NCI-H2196 treated with DMSO at 0.1 percent for 48 hours (cell line): Measurements from ENCODE around the gene DUSP2.

Experiments
- DNase-seq: peaks from one replicate; lab custom pipeline; 2025; ENCODE audit not compliant: unreplicated experiment; lab: John Stamatoyannopoulos, UW

DUSP2 gene

GRCh38 chr2:96115631-96116423, 29.4 kb downstream of the DUSP2 start:
- DNase-seq = no peak

DNA sequence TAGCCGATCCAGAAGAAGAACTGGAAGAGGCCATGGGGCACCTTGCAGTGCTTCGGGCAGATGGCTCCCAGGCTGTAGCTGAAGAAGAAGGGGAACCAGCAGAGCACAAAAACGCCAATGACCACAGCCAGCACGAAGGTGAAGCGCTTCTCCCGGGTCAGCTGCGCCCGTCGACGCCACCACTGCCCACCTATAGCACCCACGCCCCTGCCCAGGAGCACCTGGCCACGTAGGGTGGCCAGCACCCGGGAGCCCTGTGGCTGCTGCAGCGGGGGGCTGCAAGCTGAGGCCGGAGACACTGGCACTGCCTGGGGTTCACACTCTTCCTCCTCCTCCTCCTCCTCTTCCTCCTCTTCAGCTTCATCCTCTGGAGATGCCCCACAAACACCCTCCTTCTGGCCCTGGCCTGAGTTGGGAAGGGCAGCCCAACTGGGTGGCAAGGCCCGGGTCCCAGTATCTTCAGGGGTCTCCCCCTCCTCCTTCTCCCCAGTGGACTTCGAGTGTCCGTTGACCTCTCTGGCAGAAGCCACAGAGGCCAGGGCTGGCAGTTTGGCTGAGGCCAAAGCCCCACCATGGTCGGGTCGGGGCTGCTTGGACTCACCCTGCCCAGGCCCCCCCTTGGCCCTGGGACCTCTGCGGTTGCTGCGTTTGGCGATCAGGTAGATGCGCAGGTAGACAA, 30.2 kb downstream of the DUSP2 start:
- no peak for DNase-seq

- no peak for DNase-seq
Measured at GRCh38 chr2:96114546-96114902, 30.7 kb downstream of the DUSP2 start.

GRCh38 chr2:96113951-96114350, 31.3 kb downstream of the DUSP2 start:
- no peak for DNase-seq

- no peak for DNase-seq
Measured at GRCh38 chr2:96113367-96113677, 31.9 kb downstream of the DUSP2 start.

DNA sequence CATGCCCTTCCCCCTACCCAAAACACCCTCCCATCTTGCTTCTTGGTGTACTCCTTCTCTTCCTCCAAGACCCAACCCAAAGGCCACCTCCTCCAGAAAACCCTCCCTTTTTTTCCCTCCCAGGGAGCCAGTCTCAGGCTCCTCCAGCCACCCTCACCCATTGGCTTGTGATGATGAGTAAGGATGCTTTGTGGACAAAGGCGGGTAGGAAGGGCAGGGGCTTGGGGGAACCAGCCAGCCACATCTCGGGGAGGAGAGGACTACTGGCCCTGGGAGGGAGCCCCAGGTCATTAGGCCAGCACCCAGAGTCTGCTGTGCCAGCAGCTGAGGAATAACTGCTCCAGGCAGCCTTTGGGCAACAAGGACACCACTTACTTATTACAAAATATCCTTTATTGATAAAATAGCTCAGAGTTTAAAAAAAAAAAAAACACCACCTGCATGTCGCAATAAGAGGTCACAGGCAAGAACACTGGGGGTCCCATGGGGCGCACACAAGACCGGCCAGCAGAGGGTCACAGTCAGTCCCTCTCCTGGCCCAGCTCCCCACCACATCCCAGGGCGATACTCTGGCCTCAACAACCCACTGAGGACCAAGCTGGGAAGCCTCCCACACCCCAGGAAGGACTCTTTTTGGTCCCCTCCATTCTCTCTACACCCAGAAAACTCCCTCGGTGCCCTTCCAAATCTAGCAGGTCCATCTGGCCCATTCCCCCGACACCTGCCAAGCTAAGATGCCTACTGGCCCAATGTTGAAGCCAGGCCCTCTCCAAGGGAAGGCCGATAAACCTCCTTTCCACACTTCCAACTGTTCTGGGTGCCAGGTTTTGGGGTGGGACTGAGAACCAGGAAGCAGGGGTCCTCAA, 32.5 kb downstream of the DUSP2 start:
- no peak for DNase-seq

GRCh38 chr2:96111823-96112500, 33.3 kb downstream of the DUSP2 start:
- no peak for DNase-seq

- no peak for DNase-seq
Measured at GRCh38 chr2:96111257-96111640, 34.0 kb downstream of the DUSP2 start.

DNA sequence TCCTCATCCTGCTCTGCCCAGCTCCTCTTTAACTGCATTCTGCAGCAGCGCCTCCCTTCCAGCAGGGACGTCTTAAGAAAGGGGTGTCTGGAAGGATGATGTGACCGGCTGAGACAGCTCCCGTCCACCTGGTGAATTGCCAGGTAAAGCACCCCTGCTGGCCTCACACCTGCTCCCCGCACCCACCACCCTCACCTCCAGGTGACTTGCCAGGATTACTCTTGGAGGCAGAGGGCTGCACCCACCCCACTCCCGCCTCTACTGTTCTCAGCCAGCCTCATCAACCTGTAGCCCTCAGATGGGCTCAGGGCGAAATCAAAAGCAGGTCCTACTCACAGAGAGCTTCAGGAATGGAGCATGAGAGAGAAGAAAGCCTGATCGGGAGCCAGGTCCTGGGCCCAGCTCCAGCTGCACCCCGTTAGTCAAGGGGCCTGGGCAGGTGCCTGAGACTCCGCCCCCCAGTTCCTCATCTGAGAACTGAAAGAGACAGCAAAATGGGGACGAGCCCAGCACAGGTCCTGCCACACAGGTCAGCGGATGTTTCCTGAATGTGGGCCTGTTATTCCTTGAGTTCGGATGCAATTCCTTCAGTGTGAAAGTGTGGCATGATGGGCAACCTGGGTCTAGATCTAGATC, 34.5 kb downstream of the DUSP2 start:
- DNase-seq = no peak

- DNase-seq = no peak
Measured at GRCh38 chr2:96109931-96110511, 35.2 kb downstream of the DUSP2 start.

- DNase-seq = no peak
Measured at GRCh38 chr2:96109361-96109680, 35.9 kb downstream of the DUSP2 start.

DNA sequence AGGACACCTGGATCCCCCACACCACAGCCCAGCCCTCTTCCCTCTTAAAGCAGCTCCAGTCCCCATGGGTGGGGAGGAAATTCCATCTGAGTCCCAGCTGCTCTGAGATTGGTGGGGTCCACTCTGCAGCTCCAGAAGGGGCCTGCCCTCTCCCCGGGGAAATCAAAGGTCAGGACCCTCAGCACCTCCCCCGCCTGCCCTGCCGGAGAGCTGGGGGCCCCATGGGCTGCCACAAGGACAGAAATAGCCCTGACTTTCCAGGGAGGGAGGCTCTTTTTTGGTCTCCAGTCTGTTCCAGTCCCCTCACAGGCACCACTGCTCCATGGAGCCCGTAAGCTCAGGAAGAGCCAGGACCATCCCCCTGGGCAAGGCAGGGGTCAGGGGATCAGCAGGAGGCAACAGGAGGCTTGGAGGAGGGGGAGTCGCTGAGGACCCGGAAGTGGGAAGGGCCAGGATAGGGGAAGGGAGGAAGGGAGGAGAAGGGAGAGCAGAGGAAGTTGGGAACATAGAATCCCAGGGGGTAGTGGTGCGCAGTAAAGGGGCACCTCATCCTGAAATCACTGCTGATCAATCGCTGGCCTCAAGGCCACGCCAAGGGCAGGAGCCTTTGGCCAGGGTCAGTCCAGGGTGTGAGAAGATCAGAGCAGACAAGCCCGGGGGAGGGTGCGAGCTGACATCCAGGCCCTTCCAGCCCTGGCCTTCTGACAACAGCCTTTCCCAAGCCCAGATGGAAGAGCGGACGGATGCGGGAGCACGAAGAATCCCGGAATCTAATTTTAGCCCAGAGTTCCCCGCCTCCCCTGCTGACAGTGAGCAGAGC, 36.5 kb downstream of the DUSP2 start:
- DNase-seq = no peak

- no peak for DNase-seq
Measured at GRCh38 chr2:96108151-96108540, 37.1 kb downstream of the DUSP2 start.

- no peak for DNase-seq
Measured at GRCh38 chr2:96107708-96108065, 37.6 kb downstream of the DUSP2 start.

DNA sequence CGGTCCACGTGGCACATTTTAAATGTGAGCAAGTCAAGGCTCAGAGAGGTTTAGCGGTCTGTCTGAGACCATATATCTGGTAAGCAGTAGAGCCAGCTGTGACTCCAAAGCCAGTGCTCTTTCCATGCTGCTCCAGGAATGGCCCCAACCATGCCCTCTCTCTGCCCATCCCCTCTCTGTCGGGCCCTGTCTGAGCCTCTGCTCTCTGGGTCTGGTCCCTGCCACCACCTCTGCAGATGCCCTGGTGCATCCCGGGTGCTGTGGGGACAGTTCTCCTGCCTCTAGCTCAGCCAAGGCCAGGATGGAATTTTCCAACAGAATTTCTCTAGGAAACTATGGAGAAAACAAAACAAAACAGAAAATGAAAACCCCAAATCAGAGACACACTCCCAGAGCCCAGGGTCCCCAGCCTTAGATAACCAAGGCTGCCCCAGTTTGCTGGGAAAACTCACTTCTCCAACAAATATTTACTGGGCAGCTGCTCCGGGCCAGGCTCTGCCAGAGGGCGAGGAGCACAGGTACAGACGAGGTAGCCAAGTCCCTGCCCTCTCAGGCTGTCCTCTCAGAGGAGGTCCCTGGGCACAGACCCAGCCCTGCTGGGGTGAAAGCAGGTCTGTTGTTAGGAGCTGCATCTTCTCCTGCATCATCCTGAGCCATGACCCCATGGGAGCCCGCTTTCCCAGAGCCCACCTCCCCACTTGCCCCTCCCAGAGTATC, 38.1 kb downstream of the DUSP2 start:
- DNase-seq = no peak

- DNase-seq = no peak
Measured at GRCh38 chr2:96105994-96106715, 39.1 kb downstream of the DUSP2 start.

DNA sequence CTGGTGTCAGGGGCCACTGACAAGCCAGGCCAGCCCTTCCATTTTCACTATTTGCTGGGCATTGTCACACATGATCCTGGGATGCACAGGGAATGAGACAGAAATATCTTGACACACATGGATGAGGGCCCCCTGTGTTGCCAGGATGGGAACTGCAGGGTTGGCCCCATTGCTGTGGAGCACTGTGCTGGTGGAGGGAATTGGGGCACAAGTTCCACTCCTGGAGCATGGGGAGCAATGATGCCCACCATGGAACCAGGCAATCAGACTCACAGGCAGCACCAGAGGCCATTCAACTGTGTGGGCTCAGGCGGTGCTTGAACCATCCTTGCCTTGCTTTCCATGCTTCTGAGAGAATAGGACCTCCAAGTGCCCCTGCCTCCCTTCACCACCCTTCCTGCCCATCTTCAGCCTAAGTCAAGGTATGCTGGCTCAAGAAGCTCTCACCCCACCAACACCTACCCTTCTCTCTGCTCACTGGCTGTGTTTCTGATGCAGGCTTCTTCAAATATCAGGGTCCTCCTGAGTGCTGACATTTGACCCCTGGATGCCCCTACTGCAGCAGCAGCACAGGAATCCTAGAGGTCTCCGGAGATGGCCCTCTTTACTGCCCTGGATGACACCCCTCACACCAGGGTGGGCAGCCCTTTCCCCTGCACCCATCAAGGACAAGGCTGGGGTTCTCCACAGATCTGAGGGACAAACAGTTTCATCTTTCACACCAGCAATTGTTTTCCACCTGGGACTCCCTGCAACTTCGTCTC, 39.9 kb downstream of the DUSP2 start:
- DNase-seq = no peak

- no peak for DNase-seq
Measured at GRCh38 chr2:96104487-96104861, 40.8 kb downstream of the DUSP2 start.
